LNCAP (cell line): ENCODE results near the gene ITGA5.

Experiments
- CTCF ChIP-seq: fragments of 450-650 bp; IDR thresholded peaks from 2 replicates; pipeline ENCODE4 v1.5.1; 2017; ENCODE audit warnings: mild to moderate bottlenecking

ITGA5 gene

GRCh38 chr12:54383041-54383609 lies 35.9 kb downstream of the ITGA5 start:
- no peak for TF ChIP-seq CTCF

- no peak for TF ChIP-seq CTCF
These were observed 37.9 kb downstream of the ITGA5 start for GRCh38 chr12:54381136-54381535.

- peak; percentile 100 for TF ChIP-seq CTCF
These were observed 39.5 kb downstream of the ITGA5 start for GRCh38 chr12:54379398-54380201.

- no peak for TF ChIP-seq CTCF
These were observed 40.2 kb downstream of the ITGA5 start for GRCh38 chr12:54378796-54379397.

- no peak for TF ChIP-seq CTCF
These were observed 41.1 kb downstream of the ITGA5 start for GRCh38 chr12:54377797-54378515.

GRCh38 chr12:54377007-54377406 lies 42.1 kb downstream of the ITGA5 start:
- TF ChIP-seq CTCF: no peak

- TF ChIP-seq CTCF: no peak
These were observed 42.5 kb downstream of the ITGA5 start for GRCh38 chr12:54376596-54376995.
